ENCODE results near the gene DHX29.

The DHX29 gene

DNA sequence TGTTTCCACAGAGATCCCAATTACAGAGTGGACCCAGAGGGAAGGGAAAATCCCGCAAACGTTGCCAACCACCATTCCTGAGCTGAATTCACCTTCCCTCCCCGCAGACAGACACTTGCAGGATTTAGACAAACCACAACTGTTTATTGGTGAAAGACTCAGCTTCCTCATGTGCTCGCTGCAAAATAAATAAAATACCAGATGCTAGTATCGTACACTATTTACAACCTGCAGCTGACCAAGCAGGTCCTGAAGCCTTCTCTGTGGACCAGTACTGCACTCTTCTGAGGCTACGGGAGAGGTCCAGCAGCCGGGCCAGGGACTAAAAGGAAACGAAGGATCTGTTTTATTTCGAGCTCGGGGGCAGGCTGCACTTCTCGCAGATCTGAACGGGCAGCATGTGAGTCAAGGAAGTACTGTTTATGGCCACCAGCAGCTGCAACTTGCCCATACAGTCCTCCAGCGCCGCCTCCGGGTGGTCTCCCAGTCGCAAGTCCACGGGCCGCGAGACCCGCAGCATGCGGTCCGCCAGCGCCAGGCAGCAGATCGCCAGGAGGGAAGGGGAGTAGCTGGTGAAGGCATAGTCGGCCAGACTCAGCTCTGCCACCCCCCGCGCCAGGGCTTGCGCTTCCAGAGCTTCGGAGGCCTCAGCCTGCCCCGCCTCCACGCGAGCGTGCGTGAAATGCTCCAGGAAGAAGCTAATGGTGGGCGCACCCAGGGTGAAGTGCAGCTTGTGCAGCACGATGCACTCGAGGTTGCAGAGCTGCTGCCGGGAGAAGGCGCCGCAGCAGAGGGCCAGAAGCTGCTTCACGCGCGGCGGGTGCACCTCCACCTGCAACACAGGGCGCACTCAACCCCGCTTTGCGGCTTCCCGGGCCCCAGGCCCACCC lies 76.2 kb downstream of the DHX29 start:
- DNase-seq = no peak

DNA sequence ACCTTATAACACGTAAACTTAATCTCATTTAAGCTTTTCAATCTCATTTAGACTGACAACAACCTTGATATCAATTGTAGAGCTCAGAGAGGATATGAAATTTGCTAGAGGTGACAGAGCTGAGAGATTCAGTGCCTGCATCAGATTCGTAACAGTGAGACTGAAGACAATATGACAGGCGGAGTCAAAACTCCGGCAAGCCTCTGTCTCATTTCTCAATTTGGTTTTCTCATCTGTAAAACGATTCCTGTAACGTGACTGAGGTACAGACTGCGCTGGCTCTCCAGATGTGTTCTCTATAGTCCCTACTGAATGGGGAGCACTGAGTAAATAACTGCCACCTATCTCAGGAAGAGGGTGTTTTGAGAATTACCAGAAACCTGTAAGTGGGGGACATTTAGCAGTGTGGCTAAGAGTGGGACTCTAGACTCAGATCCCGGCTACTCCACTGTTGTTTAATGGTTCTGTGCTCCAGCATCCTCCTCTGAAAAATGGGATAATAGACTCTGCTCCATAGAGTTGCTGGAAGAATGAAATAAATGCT lies 77.3 kb downstream of the DHX29 start:
- DNase-seq = no peak

DNA sequence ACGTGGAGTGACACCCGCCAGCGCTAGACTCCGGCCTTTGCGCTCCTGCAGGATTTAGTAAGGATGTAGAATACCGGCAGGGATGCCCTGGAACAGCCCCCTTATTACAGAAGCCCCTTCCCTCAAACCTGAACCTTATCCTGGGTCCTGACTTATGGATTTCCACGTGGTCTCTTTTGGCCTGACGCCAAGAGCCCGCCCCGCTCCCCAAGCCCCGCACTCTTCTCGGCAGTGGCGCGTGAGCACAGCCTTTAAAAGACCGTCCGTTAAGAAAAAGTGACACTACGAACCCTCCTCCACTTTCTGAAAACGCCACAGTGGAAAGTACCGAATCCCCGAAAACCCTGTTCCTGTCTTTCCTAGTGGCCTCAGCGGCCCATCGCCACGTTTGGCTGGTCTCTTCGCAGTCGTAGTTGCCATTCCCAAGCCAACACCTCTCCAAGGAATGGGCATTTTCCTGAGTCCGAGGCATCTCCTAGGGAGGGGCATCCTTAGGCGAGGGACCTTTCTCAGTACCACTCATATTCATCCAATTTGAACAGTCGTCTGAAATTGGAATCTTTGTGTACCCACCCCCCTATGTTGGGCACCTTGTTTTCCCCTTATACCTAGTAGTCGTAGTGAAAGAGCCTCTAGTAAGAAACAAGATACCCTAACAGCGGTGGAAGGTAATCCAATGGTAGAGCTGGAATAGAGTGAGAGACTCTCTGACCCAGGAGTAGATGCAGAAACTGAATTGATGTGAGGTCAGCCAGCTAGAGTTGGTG lies 79.6 kb downstream of the DHX29 start:
- DNase-seq = no peak

DNA sequence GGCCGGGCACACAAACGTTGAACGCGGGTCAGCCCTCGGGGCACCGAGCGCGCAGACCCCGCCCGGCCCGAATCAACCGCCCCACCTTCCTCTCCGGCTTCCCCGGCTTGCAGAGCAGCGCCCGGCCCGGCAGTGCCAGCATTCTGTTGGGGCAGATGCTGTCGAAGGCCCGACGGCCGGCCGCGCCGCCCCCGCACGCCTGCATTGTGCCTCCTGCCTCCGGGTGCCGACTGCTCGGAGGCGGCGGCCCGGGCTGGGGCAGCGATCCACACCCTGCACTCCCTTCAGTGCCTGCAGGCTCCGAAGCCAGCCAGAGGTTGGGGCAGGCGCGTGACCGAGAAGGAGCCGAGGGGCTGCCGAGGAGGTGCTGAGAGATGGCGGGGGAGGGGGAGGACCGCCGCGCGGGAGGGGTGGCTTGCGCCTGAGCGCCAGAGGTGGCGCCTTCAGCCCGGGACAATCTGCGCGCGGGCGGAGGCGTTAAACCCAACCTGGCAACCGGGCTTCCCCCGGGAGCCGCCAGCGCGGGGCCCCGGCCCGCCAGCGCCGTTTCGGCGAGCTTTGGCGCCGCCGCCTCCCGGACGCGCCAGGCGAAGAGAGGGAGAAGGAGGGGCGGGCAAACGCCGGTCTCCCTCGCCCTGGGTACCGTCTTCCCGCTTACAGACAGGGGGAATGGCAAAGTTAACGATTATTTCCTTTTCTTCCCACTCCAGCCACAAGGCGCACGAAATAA lies 80.4 kb downstream of the DHX29 start, which contains the start of gene MCIDAS:
MCIDAS (minus strand) TSS at position 382 of the 730 bp plus-strand sequence; CDS start at position 205, 177 bp downstream.
- peak; percentile 74 for DNase-seq

DNA sequence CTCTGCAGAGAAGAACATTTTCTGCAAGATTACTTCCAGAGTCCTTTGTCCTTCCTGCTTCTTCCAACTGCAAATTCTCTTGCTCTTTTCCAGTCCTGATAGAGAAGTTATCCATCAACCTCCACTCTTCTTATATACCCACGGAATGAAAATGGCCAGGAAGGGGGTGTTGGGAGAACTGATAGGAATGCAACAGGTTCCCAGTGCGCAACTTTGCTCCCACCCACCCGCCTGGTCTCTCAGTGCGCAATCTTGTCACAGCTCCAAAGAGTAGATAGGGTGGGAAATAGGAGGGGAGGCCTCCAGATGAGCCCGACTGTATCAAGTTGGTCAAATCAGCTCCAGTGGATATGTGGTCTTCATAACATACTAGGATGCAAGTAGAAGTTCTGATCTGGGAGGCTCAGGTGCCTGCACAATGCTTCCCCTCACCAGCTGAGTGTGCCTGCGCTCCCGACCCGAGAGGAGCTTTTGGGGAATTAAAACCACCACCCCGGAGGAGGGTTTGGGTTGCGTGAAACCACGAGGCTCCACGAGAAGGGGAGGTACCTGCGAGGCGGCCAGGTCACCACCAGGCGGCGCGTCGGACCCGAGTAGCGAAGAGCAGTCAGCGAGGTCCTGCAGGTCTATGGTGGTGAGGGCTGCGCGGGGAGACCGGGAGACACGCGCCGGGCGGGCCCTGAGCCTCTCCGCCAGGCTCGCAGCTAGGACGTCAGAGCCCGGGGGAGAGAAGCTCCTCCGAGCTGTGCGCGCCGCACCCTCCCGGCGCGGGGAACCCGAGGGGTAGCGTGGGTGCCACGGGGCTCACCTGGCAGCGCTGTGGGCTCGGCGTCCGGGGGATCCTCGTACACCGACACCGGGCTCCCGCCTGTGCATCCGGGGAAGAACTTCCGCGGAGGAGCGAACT lies 81.2 kb downstream of the DHX29 start:
- DNase-seq = peak; percentile 89

DNA sequence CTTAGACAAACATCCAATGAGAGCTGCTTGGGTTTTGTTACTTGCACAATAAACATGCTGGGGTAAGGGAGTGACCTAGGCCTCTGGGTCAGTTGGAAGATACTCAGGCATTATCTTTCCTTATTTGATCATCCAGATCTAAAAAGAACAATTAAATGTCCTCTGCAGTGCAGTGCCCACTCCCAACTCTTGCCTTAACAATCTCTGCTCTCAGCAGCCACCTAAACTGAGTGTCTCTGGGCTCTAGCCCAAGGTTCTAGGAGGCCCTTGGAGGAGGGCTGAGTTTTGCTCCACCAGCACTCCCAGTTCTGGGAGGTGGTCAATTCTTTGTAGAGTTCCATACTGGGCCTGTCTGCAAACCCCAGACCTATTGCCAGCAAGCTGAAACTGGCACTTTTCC lies 82.1 kb downstream of the DHX29 start:
- no peak for DNase-seq

DNA sequence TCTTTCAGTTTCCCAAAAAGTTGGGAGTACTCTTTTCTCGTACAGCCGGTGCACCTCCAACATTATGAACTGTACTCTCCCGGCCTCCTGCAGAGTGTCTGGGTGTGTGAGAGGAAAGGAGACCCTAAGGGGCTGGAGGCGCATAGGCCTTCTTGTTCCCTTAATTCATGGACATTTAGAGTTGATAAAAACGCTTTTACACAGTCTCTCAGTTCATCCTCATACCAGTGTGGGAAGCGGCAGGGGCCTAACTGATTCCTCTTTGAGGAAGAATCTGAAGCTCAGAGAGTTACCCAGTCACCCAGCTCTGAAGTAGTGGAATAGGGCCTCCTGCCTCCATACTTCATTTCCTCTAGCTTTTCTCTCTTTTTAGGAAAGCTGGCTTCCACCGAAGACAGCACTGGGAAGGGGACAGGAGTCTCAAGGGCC lies 83.7 kb downstream of the DHX29 start:
- DNase-seq = no peak

DNA sequence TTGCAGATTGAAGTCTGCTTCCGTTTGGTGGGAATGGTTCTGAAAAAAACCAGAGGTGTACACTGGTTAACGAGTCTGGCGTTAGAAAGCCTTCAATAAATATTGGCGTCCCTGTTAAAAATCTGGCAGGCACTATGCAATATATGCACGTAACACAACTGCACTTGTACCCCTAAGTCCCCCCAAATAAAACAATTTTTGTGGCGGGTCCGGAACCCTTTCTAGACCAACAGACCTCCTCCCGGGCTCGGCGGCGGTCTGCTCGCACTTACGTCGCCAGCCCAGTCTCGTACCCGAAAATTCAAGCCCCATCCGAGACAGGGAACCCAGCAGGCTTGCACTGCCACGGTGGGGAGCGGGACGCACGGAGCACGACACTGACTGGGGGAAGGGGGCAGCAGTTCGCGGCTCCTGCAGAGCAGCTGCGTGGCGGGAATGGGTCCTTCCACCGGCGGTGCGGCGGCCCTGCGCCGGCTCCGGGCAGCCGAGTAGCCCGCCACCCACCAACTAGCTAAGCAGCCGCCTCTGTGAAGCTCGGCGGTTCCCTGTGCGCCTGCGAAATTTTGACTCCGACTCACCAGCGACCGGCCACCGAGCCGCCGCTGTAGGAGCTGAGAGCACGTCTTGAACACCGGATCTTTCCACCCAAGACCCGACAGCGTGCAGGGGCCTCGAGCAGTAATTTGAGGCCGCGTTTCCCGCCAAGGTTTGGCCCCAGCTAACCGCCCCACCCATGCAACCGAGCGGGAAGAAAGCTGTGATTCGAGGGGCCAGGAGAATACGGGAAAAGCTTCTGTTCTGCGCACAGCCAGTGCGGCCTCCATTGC lies 84.3 kb downstream of the DHX29 start:
- no peak for DNase-seq

DNA sequence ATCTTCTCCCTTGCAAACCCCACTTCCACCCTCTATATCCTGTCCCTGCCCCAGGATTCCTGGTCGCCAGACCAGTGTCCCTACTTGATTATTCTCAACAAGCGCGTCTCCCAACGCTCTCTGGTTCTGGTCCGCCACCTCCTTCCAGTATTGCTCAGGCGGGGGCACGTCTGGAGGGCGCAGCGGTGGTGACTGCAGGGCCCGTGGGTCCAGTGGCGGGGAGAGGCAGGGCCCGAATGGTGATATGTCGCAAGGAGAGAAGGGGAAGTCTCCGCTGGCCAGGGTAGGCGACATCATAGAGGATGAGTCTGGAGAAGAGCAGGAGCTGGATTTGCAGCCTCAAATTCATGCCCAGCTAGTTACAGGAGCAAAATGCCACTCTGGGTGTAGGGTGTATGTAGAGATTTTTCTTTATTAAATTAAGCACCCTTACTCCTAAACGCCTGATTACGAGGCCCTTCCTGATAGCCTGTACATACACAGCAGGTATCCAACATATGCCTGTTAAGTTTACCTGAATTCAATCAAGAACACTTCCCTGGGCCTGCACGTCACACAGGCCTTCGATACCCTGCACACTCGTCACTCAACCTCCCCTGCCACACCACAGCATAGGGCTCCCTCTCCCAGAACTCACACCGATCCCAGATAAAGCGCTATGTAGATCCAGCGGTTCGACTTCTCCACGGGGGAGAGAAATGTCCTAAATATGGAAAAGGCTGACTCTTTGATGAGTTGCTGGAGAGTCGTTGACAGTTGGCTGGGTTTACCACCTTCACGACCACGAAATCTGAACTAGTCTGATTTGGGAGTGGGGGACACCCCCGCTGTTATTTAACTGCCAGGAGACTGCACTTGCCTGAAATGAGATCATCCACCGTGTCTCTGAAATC lies 85.2 kb downstream of the DHX29 start:
- no peak for DNase-seq

DNA sequence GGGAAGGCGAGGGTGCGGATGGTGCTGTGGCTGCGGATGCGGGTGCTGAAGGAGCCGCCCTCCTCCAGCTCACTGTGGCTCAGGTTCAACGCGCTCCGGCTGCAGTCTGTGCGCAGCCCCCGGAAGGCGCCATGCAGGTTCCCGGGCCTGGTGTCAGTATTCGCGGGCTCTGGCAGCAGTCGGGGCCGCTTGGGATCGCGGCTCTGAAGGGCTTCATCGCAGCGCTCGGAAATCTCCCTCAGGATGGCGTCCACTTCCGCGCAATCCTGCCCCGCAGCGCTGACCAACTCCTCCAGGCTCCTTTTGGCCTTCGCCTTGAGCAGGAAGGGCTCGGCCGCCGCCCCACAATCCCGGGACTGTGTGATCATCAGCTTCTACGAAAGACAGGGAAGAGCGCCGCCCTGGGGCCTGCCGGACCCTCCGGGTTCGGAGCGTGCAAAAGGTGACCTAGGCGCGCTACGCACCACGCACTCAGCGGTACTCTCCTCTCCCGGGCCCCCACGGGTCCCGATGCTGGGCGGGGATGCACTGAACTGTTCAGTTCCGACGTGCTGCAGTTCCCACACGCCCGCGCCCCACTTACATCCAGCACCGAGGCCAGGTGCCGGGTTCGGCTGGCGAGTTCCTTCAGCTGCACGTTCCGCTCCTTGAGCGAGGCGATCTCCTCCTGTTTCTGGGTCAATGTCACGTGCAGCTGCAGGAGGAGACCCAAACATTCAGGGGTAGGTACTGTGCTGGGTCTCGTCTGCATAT lies 86.9 kb downstream of the DHX29 start:
- DNase-seq = no peak

DNA sequence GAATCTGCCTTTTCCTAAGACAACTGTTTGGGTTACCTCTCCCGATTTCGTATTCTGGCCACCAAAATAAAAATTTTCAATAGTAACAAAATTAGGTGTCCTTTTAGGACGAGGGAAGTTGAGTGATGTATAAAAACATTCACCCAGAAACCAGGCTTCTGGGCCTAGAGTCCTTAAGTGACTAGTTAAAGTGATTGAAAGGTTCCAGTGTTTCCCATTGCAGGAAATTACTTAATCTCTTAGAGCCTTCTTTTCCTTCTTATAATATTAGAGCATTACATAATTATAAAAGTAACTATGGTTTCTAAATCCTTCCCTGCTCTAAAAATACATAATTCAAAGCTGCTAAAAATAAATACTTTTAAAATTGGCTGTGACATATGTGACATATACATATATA lies 87.7 kb downstream of the DHX29 start:
- no peak for DNase-seq

DNA sequence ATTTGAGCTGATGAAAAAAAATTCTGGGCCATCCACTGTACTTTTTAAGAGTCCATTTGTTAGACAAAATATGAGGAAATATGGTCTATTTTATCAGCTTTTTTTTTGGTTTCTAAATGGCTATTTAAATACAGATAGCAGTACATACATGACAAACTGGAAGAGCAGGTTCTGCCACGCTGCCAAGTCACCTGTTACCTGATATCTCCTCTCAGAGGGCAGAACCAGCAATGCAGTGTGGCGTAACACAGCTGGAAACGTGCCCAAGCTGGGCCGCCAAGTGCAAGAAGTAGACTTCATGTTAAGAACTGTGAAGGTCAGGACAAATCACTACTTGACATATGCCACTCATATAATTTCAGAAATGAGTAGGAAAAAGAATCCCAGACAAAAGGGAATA lies 88.5 kb downstream of the DHX29 start:
- DNase-seq = peak; percentile 63

DNA sequence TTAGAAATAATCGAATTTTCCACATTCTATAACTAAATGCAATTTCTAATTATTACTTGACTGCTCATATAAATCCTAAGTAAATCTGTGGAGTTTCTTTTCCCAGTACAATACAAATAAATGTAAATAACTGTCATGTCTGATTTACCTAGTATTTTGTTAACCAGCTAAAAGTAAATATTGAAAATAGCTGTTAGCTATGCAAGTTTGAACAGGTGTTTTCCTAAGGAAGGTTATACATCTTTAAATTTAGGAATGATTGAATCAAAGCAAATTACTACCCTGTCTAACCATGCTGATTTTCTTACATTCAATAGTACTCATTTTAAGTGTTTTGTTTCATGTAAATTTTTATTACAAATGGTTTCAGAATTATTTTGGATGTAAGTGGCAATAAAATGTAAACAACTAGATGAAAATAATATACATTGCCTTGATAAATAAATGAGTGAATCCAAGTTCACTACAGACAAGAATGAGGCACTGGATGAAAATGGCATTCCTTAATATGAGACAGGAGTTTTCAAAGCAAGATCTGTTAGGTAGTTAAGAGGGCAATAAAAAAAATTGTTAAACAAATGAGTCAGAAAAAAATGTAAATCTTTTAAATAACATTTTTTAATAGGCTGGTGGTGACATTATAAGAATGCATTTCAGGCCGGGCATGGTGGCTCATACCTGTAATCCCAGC lies 96.2 kb downstream of the DHX29 start:
- DNase-seq = peak; percentile 26

Measured in NCI-H146 (cell line).